ENCODE results near the gene ENG.

The ENG gene

DNA sequence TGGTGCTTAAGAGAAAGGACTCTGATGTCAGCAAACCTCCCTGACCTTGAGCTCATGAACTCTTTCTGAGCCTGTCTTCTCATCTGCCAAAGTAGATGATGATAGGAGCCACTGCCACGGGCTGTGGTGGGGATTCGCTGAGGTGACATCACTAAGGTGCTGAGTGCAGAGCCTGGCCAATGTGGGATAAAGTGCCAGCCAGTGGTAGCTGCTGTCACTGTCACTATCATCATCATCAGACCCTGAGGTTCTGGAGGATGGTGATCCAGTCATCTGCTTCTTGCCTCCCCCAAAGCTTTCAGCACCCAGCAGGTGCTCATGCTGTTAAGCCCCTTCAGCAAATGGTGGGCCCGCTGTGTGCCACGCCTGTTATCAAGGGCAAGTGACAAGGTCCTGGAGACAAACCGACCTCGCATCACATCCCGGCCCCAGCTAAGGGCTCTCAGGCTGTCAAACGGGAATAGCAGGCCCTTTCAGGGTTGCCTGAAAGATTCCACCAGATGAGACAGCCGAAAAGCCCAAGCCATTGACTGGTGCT is 45.4 kb downstream of the ENG start:
- in situ Hi-C loops (cut with HindIII; ENCODE audit: low pct_unique_long_range_greater_than_20kb, low sequenced_read_pairs) = no loop called here
- DNase-seq (ENCODE audit: low read depth in 1 of 2, low spot score in 1 of 2) = peak in 1 of 2 experiments; percentile 59
- TF ChIP-seq JUND (IDR thresholded peaks at IDR 0.05; ENCODE audit: low read depth) = no peak

DNA sequence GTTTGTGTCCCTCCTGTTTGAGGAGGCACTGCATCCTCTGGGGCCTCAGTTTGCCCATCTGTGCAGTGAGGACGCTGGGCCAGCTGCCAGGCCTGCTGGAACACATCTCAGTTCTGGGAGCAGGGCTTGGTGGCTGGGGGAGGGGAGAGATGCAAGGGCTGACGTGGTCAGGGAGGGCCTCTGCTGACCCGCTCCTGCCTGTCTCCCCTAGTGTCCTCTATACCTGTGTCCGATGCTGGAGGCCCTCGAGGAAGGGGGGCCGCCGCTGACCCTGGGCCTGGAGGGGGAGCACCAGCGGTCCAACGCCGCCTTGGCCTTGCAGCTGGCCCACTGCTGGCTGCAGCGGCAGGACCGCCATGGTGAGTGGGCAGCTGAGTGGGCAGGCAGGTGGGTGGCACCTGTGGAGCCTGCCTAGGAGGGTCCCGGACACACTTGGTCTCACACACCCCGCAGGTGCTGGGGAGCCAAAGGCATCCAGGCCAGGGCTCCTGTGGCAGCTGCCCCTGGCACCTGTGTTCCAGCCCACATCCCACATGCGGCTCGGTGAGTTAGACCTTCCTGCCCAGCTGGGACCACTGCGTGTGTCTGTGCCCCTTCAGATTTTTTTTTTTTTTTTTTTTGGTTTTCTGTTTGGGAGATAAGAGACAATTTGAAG is 46.0 kb downstream of the ENG start:
- no peak for DNase-seq (ENCODE audit: low read depth in 1 of 2, low spot score in 1 of 2)
- in situ Hi-C loops (cut with HindIII; ENCODE audit: low pct_unique_long_range_greater_than_20kb, low sequenced_read_pairs) = no loop called here
- no peak for TF ChIP-seq JUND (IDR thresholded peaks at IDR 0.05; ENCODE audit: low read depth)

DNA sequence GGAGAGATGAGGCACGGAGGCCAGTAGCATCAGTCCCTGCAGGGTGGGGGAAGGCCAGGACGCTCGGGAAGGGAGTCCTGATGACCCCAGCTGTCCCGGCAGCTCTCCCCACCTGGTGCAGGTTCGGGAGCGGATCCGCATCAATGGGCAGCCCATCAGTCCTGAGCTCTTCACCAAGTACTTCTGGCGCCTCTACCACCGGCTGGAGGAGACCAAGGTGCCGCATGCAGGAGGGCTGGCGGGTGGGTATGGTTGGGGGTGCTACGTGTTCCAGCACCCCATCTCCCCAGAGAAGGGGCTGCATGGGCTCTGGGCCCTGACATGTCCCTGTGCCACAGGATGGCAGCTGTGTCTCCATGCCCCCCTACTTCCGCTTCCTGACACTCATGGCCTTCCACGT is 47.6 kb downstream of the ENG start:
- TF ChIP-seq JUND (IDR thresholded peaks at IDR 0.05; ENCODE audit: low read depth) = no peak
- DNase-seq (ENCODE audit: low read depth in 1 of 2, low spot score in 1 of 2) = no peak
- in situ Hi-C loops (cut with HindIII; ENCODE audit: low pct_unique_long_range_greater_than_20kb, low sequenced_read_pairs) = no loop called here

DNA sequence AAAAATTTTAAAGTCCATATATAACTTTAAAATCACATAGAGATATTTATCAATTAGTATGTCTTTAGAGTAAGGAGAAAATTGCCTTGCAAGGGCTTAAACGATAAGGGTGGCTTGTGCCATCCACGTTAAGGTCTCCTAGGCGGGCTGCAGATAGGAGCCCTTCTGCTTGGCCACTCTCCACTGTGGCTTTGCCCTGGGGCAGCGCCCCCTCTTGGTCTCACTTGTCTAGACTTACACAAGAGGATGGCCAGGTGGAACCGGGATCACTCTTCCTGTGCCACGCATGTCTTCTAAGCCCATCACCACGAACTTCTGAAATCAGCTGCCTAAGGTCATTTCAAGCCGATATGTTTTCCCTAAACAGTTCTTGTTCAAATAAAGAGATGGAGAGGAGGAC is 48.8 kb downstream of the ENG start:
- no peak for TF ChIP-seq JUND (IDR thresholded peaks at IDR 0.05; ENCODE audit: low read depth)
- in situ Hi-C loops (cut with HindIII; ENCODE audit: low pct_unique_long_range_greater_than_20kb, low sequenced_read_pairs) = no loop called here
- peak in 1 of 2 experiments; percentile 47 for DNase-seq (ENCODE audit: low read depth in 1 of 2, low spot score in 1 of 2)

DNA sequence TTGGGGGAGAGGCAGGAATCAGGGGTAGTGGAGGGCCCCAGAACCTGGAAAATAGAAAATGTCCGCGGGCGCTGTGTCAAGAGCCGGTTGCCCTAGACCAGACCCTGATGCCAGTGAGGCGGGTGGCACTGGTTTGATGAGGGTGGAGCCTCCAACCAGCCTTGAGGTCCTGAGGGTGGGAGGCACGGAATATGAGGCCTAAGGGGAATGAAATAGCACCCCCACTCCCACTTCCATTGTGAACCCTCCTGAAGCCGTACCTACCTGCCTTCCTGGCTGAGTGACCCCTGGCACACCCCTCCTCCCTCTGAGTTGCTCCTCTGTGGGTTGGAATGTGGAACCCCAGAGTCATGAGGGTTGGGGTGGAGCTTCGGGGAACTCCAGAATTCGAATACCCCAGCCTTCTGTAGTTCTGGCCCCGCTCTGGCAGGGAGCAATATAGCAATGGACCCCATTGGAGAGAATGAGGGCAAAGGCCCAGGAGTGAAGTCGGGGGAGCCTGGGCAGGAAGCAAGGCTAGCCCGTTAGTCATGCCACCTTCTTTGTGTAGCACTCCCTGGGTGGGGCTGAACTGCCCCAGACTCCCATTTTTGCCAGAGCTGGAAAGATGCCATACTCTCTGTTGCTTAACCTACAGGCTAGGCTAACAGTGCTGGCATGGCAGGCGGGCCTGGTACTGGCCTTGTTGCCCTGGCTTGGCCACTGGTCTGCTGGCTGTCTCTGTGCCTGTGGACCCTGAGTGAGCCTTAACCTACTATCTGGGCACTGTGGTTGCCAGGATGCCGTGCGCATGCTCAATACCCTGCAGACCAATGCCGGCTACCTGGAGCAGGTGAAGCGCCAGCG is 50.7 kb downstream of the ENG start:
- DNase-seq (ENCODE audit: low read depth in 1 of 2, low spot score in 1 of 2) = peak in 1 of 2 experiments; percentile 30
- TF ChIP-seq JUND (IDR thresholded peaks at IDR 0.05; ENCODE audit: low read depth) = no peak
- in situ Hi-C loops (cut with HindIII; ENCODE audit: low pct_unique_long_range_greater_than_20kb, low sequenced_read_pairs) = no loop called here

DNA sequence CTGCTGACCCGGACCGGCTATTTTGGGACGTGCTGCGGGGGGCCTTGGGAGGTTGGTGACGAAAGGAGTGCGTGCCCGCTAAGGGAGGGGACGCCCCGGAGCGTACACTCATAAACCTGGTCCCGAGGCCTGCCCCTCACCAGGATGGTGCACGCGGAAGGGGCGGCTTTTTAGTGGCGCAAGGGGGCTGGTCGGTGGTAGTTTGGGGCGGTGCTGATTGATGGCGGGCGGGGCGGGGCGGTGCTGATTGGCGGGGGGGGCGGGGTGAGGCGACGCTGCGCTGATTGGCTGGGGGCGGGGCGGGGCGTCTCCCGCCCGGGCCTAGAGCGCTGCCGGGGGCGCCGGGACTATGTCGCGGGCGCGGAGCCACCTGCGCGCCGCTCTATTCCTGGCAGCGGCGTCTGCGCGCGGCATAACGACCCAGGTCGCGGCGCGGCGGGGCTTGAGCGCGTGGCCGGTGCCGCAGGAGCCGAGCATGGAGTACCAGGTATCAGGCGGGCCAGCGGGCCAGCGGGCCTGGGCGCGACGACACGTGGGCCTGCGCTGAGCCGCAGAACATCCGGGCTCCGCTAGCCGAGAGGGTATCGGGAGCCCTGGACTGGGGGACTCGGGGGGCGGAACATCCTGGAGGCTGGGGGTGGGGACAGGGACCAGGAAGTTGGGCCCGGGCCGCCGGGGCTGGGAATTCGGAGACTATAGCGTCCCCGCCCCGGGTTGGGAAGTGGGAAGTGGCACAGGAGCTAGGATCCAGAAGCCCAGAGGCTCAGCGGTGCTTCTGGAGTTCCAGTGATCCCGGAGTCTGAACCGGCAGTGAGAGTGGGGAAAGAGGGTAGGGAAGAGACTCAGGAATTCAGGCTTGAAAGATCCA is 51.6 kb downstream of the ENG start, which contains the start of gene FPGS:
Gene FPGS (plus strand): TSS at position 307 of the 868 bp plus-strand sequence. CDS start 43 bp downstream, at position 350.
- DNase-seq (ENCODE audit: low read depth in 1 of 2, low spot score in 1 of 2) = peak; percentile 87 to 91
- in situ Hi-C loops (cut with HindIII; ENCODE audit: low pct_unique_long_range_greater_than_20kb, low sequenced_read_pairs) = no loop called here
- TF ChIP-seq JUND (IDR thresholded peaks at IDR 0.05; ENCODE audit: low read depth) = no peak

DNA sequence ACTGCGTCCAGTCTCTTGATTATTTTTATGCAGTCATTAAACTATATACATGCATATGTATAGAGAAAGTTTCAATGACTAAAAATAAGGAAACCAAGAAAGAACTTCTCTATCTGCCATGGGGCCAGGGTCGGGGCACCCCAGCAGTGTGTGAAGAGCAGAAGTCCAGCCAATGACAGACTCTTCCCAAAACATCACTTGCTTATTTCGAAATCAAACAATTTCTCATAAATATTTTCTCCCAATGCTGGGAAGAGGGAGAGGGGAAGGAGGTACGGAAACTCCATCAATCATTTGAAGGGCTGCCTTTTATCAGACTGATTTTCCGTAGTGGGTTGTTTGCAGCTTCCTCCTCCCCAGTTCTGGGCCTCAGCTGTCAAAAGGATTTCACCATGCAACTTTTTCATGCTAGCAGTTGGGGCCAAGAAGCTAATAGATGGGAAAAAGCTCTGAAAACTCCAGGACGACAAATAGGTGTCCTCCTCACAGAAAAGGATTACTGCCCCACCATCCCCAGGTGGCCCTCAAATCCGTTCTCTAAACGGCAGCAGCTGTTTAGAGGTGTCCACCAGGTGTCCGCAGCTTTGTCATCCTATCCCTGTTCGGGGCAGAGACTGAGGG is 52.4 kb downstream of the ENG start:
- in situ Hi-C loops (cut with HindIII; ENCODE audit: low pct_unique_long_range_greater_than_20kb, low sequenced_read_pairs) = no loop called here
- DNase-seq (ENCODE audit: low read depth in 1 of 2, low spot score in 1 of 2) = no peak
- no peak for TF ChIP-seq JUND (IDR thresholded peaks at IDR 0.05; ENCODE audit: low read depth)

DNA sequence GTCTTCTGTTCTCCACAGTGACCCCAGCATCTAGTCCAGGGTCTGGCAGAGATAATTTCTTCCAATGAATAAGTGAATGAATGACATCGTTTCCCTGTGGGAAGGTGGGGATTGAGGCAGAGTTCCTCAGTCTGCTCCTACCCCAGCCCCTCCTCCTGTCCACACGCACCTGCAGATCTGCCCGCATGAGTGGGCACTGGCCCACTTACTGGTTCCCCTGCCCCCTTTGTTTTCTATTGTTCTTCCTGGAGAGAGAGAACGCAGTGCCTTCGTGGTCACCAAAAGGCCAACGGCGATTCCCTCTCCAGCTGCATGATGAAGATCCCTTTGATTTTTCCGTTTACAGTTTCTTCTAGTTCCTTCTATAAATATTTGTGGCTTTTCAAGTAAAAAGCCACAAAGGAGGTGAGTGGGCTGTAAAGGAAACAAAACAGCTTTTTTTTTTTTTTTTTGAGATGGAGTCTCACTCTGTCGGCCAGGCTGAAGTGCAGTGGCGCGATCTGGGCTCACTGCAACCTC is 57.5 kb downstream of the ENG start:
- DNase-seq (ENCODE audit: low read depth in 1 of 2, low spot score in 1 of 2) = no peak
- in situ Hi-C loops (cut with HindIII; ENCODE audit: low pct_unique_long_range_greater_than_20kb, low sequenced_read_pairs) = no loop called here
- TF ChIP-seq JUND (IDR thresholded peaks at IDR 0.05; ENCODE audit: low read depth) = no peak

DNA sequence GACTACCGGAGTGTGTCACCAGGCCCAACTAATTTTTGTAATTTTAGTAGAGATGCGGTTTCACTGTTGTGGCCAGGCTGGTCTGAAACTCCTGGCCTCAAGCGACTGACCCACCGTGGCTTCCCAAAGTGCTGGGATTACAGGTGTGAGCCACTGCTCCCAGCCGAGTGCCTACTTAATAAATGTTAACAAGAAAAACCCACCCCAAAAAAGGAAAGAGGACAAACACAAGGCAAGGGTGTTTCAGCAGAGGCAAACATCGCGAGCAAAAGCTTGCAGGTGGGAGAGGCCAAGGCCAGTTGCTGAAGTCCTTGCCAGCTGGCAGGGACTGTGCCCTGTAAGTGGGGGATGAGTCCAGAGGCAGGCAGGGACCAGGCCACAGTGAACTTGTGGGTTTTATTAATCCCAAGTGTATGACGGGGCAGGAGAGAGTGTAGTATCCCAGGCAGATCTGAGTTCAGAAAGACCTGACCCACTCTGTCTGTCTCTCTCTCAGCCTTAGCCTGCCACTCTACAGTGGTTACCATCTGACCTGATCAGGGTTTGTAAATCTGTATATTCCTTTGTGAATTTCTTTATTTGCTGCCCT is 58.1 kb downstream of the ENG start:
- peak in 1 of 2 experiments; percentile 47 for DNase-seq (ENCODE audit: low read depth in 1 of 2, low spot score in 1 of 2)
- in situ Hi-C loops (cut with HindIII; ENCODE audit: low pct_unique_long_range_greater_than_20kb, low sequenced_read_pairs) = no loop called here
- TF ChIP-seq JUND (IDR thresholded peaks at IDR 0.05; ENCODE audit: low read depth) = no peak

DNA sequence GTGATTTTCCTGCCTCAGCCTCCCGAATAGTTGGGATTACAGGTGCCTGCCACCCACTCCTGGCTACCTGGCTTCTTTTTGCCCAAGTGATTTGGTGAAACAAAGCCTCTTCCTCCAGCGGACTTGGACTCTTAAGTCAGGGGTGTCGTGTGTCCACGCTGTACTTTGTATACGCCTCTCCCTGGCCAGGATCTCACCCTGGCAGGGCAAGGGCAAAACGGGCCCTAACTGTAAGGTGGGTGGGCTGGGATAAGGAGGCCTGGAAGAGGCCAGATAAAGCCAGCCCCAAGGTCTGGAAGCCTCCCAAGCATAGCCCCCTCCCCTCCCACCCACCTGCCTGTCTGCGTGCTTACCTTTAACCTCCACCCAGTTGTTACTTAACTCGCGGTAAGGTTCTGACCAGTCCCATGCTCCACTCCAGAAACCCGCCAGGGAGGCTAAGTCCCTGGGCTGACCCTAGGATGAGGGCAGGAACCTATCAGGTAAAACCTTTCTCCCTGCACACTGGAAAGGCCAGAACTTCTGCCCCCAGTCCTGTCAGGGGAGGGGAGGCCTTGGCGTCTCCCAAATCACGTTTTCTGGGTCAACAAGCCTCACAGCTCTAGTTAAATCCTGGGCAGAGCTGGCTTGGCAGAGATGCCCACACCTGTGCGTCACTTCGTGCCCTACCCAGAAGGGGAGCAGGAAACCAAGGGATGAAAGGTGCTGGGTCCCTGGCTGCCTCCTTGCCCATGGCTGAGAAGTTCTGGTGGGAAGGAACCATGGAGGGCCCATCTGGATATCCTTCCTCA is 60.3 kb downstream of the ENG start:
- DNase-seq (ENCODE audit: low read depth in 1 of 2, low spot score in 1 of 2) = no peak
- no peak for TF ChIP-seq JUND (IDR thresholded peaks at IDR 0.05; ENCODE audit: low read depth)
- in situ Hi-C loops (cut with HindIII; ENCODE audit: low pct_unique_long_range_greater_than_20kb, low sequenced_read_pairs) = no loop called here
